HepG2 (cell line): Measurements from ENCODE around the gene PDGFRB. TPM values are rescaled to one million over a fixed set of nuclear protein-coding genes. Genes with fewer than 3 reads are reported as not detected.

Experiments
- ATAC-seq: fragments of 200-7000 bp; cut with Tn5 transposase; 3 replicates; pipeline ENCODE4 v1.9.1; 2020; ENCODE audit warnings: mild to moderate bottlenecking, moderate library complexity
- BruUV-seq: library from RNA; stranded (reverse); fragments of 400-500 nt; replicated peaks from 2 replicates; lab custom pipeline; 2021; lab: Mats Ljungman, UMichigan
- CTCF ChIA-PET: fragments of 300-600 bp; formaldehyde crosslinking; extraction: SDS; loops from one replicate; lab custom pipeline; 2021; ENCODE audit warnings: low total read pairs, inconsistent platforms, low intra/inter-chr PET ratio; lab: Yijun Ruan, JAX
- POLR2A ChIA-PET: fragments of 350-600 bp; sonication (Branson Sonifier 250); formaldehyde crosslinking; loops from one replicate; lab custom pipeline; 2020; ENCODE audit warnings: antibody characterized with exemption, inconsistent platforms; lab: Yijun Ruan, JAX
- DNase-seq: peaks from one replicate; pipeline ENCODE4 v3.0.0-alpha.2; 2015; ENCODE audit warnings: low spot score
- FAIRE-seq: peaks from 3 replicates; lab custom pipeline; 2011; peaks lifted over from hg19 to GRCh38; lab: Jason Lieb, UNC
- H2AFZ ChIP-seq: one replicate; pipeline ENCODE4 v1.6.1; 2011; ENCODE audit warnings: low read length, inconsistent platforms
- H3K27ac ChIP-seq: fragments of 300-600 bp; 3 replicates; pipeline ENCODE4 v1.8.0; 2011; ENCODE audit warnings: mixed run types, mild to moderate bottlenecking, mixed read lengths, low read length, inconsistent platforms; ENCODE audit not compliant: insufficient read depth; ENCODE audit errors: extremely low read length
- H3K27me3 ChIP-seq, 2 experiments: fragments of 200-600 bp in 1 of 2; 2 replicates in 1 of 2; 3 replicates in 1 of 2; pipeline versions ENCODE4 v1.6.0 to v1.8.0; 2011; ENCODE audit warnings: low read length in 2 of 2, mild to moderate bottlenecking in 2 of 2, moderate library complexity in 2 of 2, inconsistent platforms in 1 of 2; ENCODE audit not compliant: insufficient read depth in 2 of 2, control insufficient read depth in 1 of 2
- H3K36me3 ChIP-seq, 2 experiments: fragments of 200-600 bp in 1 of 2; replicated peaks in 1 of 2; 2 replicates in 1 of 2; 3 replicates in 1 of 2; pipeline versions ENCODE4 v1.5.1 to v1.8.0; 2011; ENCODE audit warnings: low read length in 2 of 2, inconsistent platforms in 1 of 2; ENCODE audit not compliant: insufficient read depth in 2 of 2, control insufficient read depth in 1 of 2
- H3K4me1 ChIP-seq: 2 replicates; pipeline ENCODE4 v1.5.1; 2012; ENCODE audit warnings: low read length, inconsistent platforms; ENCODE audit not compliant: insufficient read depth
- H3K4me2 ChIP-seq: 2 replicates; pipeline ENCODE4 v1.6.0; 2011; ENCODE audit warnings: low read depth, low read length, inconsistent platforms
- H3K4me3 ChIP-seq, 3 experiments: fragments of 200-600 bp in 1 of 3; sonication (generic), shearing (Covaris generic) in 1 of 3; replicated peaks in 1 of 3; 2 replicates each; pipeline ENCODE4 v1.5.1; 2011 to 2016; ENCODE audit warnings: low read length in 3 of 3, inconsistent platforms in 2 of 3, low read depth in 2 of 3, mild to moderate bottlenecking in 2 of 3, control low read depth in 1 of 3, mixed read lengths in 1 of 3; ENCODE audit not compliant: insufficient read depth in 1 of 3
- H3K79me2 ChIP-seq: one replicate; pipeline ENCODE4 v1.6.1; 2011; ENCODE audit warnings: low read length, inconsistent platforms; ENCODE audit not compliant: insufficient read depth
- H3K9ac ChIP-seq: 2 replicates; pipeline ENCODE4 v1.6.0; 2011; ENCODE audit warnings: mild to moderate bottlenecking, low read depth, low read length, inconsistent platforms; ENCODE audit not compliant: insufficient read depth
- H3K9me3 ChIP-seq: 2 replicates; pipeline ENCODE4 v1.5.1; 2012; ENCODE audit warnings: mild to moderate bottlenecking, low read length
- H4K20me1 ChIP-seq: 2 replicates; pipeline ENCODE4 v1.6.0; 2011; ENCODE audit warnings: inconsistent platforms, mild to moderate bottlenecking, low read length, moderate library complexity; ENCODE audit not compliant: insufficient read depth
- KLF9 ChIP-seq: IDR thresholded peaks from 2 replicates; pipeline ENCODE4 v1.6.1; 2016; ENCODE audit warnings: low read depth
- NFYB ChIP-seq: sonication (generic); formaldehyde crosslinking; IDR thresholded peaks from 2 replicates; pipeline ENCODE4 v1.4.0; 2020; ENCODE audit warnings: missing genetic modification reagents
- SNAI1 ChIP-seq: sonication (generic); formaldehyde crosslinking; IDR thresholded peaks from 2 replicates; pipeline ENCODE4 v1.5.0; 2020; ENCODE audit warnings: mild to moderate bottlenecking, missing genetic modification reagents, borderline replicate concordance
- TSC22D2 ChIP-seq: sonication (generic); formaldehyde crosslinking; IDR thresholded peaks from 2 replicates; pipeline ENCODE4 v1.5.1; 2020; ENCODE audit warnings: missing genetic modification reagents, mild to moderate bottlenecking, borderline replicate concordance
- ZFP41 ChIP-seq: sonication (generic); formaldehyde crosslinking; IDR thresholded peaks from 2 replicates; pipeline ENCODE4 v1.4.0; 2020; ENCODE audit warnings: mild to moderate bottlenecking, missing genetic modification reagents, borderline replicate concordance
- WGBS: methylation state at CpG from one replicate; pipeline ENCODE4 v1.1.6; 2017; ENCODE audit warnings: low lambda C conversion rate; 5-methylcytosine and 5-hydroxymethylcytosine counted together
- in situ Hi-C: cut with HindIII; loops from 2 replicates; pipeline ENCODE4 v1.10.0; 2017; ENCODE audit warnings: low pct_unique_long_range_greater_than_20kb; ENCODE audit not compliant: extremely low pct_ligation_motif_present
- intact Hi-C: fragments of 100-400 bp; cut with micrococcal nuclease; formaldehyde crosslinking; loops from one replicate; pipeline ENCODE4 v1.10.0; 2022; ENCODE audit not compliant: unreplicated experiment
- polyA plus RNA-seq, 8 experiments: library from polyadenylated mRNA; depleted of rRNA in 3 of 8; stranded (reverse) in 7 of 8; unstranded in 1 of 8; fragments of >200 nt; fragmentation: Illumina TruSeq in 4 of 8; extraction: Trizol in 4 of 8; gene quantifications; 2 replicates each; pipeline versions ENCODE4 v1.2.1 to v1.2.3, GENCODE V29; 2011 to 2016; ENCODE audit warnings: low read depth in 4 of 8, missing spikeins in 1 of 8, mixed read lengths in 1 of 8; ENCODE audit not compliant: insufficient read depth in 1 of 8
- total RNA-seq, 5 experiments: library from RNA; depleted of rRNA; stranded (reverse); fragments of >200 nt; fragmentation: Illumina TruSeq; extraction: Trizol; gene quantifications; 2 replicates each; pipeline ENCODE4 v1.2.3, GENCODE V29; 2016; ENCODE audit warnings: low read depth in 1 of 5
- TF ChIP-seq, protein P1 (sequence below): sonication (generic); formaldehyde crosslinking; IDR thresholded peaks from 2 replicates; pipeline ENCODE4 v1.8.0; 2022; ENCODE audit warnings: mild to moderate bottlenecking, missing genetic modification reagents, moderate library complexity

PDGFRB gene
- total and polyA plus RNA-seq, 2 of the 13 experiments (the other 11 are each of a cell fraction or from before 2014, with no cell fraction given) = 4.0 to 21.0 TPM

DNA sequence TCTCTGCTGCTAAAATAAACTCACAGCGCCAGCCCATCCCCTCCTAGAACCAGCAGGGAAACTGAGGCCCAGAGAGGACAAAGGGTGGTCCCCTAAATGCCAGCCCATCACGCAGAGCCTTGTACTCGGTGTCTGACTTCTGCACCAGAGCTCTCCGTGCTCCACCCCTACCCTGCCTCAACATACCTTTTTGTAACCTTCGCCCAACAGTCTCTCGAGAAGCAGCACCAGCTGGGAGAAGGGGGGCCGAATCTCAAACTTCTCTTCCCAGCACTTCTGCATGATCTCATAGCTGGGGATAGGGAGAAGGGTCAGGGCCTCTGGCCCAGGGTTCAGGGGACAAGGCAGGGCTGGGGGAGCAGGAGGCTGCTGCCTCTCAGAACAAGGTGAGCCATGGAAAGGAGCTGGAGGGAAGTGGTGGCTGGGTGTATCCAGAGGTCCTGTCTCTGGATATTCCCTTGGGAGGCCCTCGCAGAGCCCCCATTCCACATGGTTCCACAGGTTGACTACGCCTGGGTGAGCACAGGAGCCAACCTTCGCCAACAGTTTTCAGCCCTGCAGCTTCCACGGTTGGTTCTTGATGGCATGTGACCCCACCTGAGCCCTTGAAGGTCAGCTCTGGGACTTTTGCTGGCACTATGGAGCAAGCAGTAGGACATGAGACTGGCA lies 37.0 kb downstream of the PDGFRB start:
- H3K27me3 ChIP-seq = no peaks in the 10 kb centered on the region
- peaks cover 18% of the 10 kb centered on the region for H3K4me1 ChIP-seq
- no peak overlapping the region for H3K4me2 ChIP-seq
- no peaks in the 10 kb centered on the region for H3K9me3 ChIP-seq
- ATAC-seq = no peak
- in situ Hi-C loops = no loop called here
- TF ChIP-seq SNAI1 = no peak
- TF ChIP-seq, all 625 proteins: peak for 0
- WGBS = 82% methylated on average over 10 of the region's 11 CpGs
- no TSS peak for BruUV-seq
- Histone ChIP-seq H3K36me3 (no peaks in the 10 kb centered on the region), H3K4me3 (no peak overlapping the region), H3K9ac (no peak overlapping the region), H2AFZ (no peak overlapping the region), H3K27ac (no peak overlapping the region), H4K20me1 (no peaks in the 10 kb centered on the region), H3K79me2 (no peaks in the 10 kb centered on the region)
- CTCF ChIA-PET = no interaction called here
- intact Hi-C loops = no loop called here
- POLR2A ChIA-PET = no interaction called here
- FAIRE-seq (no peak), DNase-seq (no peak)

DNA sequence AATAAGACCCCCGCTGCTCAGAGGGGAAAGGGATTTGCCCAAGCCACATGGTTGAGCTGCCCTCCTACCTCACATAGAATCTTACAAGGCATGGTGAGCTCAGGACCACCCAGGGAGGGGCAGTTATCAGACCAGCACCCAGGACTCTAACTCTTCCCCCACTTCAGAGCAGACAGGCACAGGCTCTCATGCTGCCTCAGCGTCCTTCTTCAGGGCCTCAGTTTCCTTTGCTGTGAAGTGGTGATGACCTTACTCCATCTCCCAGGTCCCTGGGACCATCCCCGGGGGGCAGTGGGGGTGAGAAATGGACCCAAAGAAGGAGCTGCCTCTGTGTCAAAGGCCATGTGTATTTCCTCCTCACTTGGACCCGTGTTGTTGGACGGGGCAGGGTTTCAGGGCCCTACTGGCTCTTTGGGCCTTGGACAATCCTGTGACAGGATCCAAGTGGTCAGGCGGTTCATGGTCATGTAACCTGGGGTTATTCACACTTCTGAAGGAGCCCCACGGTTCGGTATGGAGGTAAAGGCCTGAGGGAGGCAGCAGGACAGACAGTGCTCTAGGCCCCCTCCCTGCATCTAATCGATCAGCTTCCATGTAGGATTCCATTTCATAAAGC lies 37.6 kb downstream of the PDGFRB start:
- intact Hi-C loops = no loop called here
- in situ Hi-C loops = no loop called here
- ATAC-seq (no peak), FAIRE-seq (no peak), DNase-seq (no peak)
- H3K27me3 ChIP-seq = no peaks in the 10 kb centered on the region; a peak in 1 of 5 replicates
- no peak overlapping the region for H3K9ac ChIP-seq
- H3K36me3 ChIP-seq = no peaks in the 10 kb centered on the region
- WGBS = 80% methylated on average over 1 of the region's 9 CpGs
- POLR2A ChIA-PET = no interaction called here
- CTCF ChIA-PET = no interaction called here
- no TSS peak for BruUV-seq
- no peak overlapping the region for H3K27ac ChIP-seq
- peaks cover 18% of the 10 kb centered on the region for H3K4me1 ChIP-seq
- H3K9me3 ChIP-seq = no peaks in the 10 kb centered on the region
- no peaks in the 10 kb centered on the region for H4K20me1 ChIP-seq
- H2AFZ ChIP-seq = no peak overlapping the region
- no peaks in the 10 kb centered on the region for H3K79me2 ChIP-seq
- H3K4me2 ChIP-seq = no peak overlapping the region
- TF ChIP-seq NFYB (CRISPR knock-in tag) = no peak
- TF ChIP-seq, protein P1, sequence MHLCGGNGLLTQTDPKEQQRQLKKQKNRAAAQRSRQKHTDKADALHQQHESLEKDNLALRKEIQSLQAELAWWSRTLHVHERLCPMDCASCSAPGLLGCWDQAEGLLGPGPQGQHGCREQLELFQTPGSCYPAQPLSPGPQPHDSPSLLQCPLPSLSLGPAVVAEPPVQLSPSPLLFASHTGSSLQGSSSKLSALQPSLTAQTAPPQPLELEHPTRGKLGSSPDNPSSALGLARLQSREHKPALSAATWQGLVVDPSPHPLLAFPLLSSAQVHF (CRISPR knock-in tag) = no peak
- no peak for TF ChIP-seq KLF9 (CRISPR knock-in tag)
- TF ChIP-seq ZFP41 (CRISPR knock-in tag) = no peak
- TF ChIP-seq TSC22D2 (CRISPR knock-in tag) = no peak
- H3K4me3 ChIP-seq = no peak overlapping the region
